Measurements from ENCODE around the gene SLC16A11. TPM values are rescaled to one million over a fixed set of nuclear protein-coding genes. Genes with fewer than 3 reads are reported as not detected.
"Not testable (repeated sequence)": the region's sequence is repeated elsewhere in the genome, so short reads cannot be mapped to it uniquely, and the experiment has no call there.

The SLC16A11 gene
- total RNA-seq, 1 donor from 2014 or later: 0.47 TPM

- no peak overlapping the region for H3K4me3 Mint-ChIP-seq
- intact Hi-C loops (cut with micrococcal nuclease): loop anchor here (1.0 kb wide), 3 partner anchors 93 to 338 kb away; no protein-coding TSS in a partner anchor
- H3K27me3 Mint-ChIP-seq (ENCODE audit: insufficient read depth): no peaks in the 10 kb centered on the region
- H3K4me1 Mint-ChIP-seq (ENCODE audit: low read depth): peaks cover 25% of the 10 kb centered on the region
- no peaks in the 10 kb centered on the region for H3K9me3 Mint-ChIP-seq
- H3K27ac Mint-ChIP-seq: peak overlapping the region; percentile 63
- H3K36me3 Mint-ChIP-seq (ENCODE audit: low read depth): peaks cover 17% of the 10 kb centered on the region
- peak; percentile 48 for DNase-seq (ENCODE audit: low spot score)
Observed at GRCh38 chr17:7004398-7005253, 39.3 kb downstream of the SLC16A11 start.

GRCh38 chr17:7003745-7004144, 40.1 kb downstream of the SLC16A11 start:
- Mint-ChIP-seq H3K27me3 (ENCODE audit: insufficient read depth) (no peaks in the 10 kb centered on the region), H3K27ac (no peak overlapping the region), H3K9me3 (no peaks in the 10 kb centered on the region), H3K4me3 (no peak overlapping the region), H3K36me3 (ENCODE audit: low read depth) (peaks cover 21% of the 10 kb centered on the region), H3K4me1 (ENCODE audit: low read depth) (peaks cover 18% of the 10 kb centered on the region)
- no peak for DNase-seq (ENCODE audit: low spot score)
- intact Hi-C loops (cut with micrococcal nuclease): loop anchor here (1.0 kb wide), 2 partner anchors 92 to 160 kb away; no protein-coding TSS in a partner anchor

GRCh38 chr17:7002288-7003047, 41.4 kb downstream of the SLC16A11 start:
- DNase-seq (ENCODE audit: low spot score): no peak
- no peaks in the 10 kb centered on the region for H3K9me3 Mint-ChIP-seq
- intact Hi-C loops (cut with micrococcal nuclease): no loop called here
- peaks cover 30% of the 10 kb centered on the region for H3K36me3 Mint-ChIP-seq (ENCODE audit: low read depth)
- H3K27me3 Mint-ChIP-seq (ENCODE audit: insufficient read depth): no peaks in the 10 kb centered on the region
- peaks cover 18% of the 10 kb centered on the region for H3K4me1 Mint-ChIP-seq (ENCODE audit: low read depth)
- no peak overlapping the region for H3K27ac Mint-ChIP-seq
- no peak overlapping the region for H3K4me3 Mint-ChIP-seq

- DNase-seq (ENCODE audit: low spot score): no peak
- H3K27me3 Mint-ChIP-seq (ENCODE audit: insufficient read depth): no peaks in the 10 kb centered on the region
- H3K27ac Mint-ChIP-seq: no peak overlapping the region
- peaks cover 36% of the 10 kb centered on the region for H3K36me3 Mint-ChIP-seq (ENCODE audit: low read depth)
- H3K4me1 Mint-ChIP-seq (ENCODE audit: low read depth): peaks cover 14% of the 10 kb centered on the region
- no peaks in the 10 kb centered on the region for H3K9me3 Mint-ChIP-seq
- intact Hi-C loops (cut with micrococcal nuclease): no loop called here
- no peak overlapping the region for H3K4me3 Mint-ChIP-seq
Observed at GRCh38 chr17:7001318-7001961, 42.5 kb downstream of the SLC16A11 start.

- H3K4me3 Mint-ChIP-seq: no peak overlapping the region
- peaks cover 38% of the 10 kb centered on the region for H3K36me3 Mint-ChIP-seq (ENCODE audit: low read depth)
- no peaks in the 10 kb centered on the region for H3K9me3 Mint-ChIP-seq
- DNase-seq (ENCODE audit: low spot score): no peak
- intact Hi-C loops (cut with micrococcal nuclease): no loop called here
- peaks cover 5% of the 10 kb centered on the region for H3K4me1 Mint-ChIP-seq (ENCODE audit: low read depth)
- H3K27me3 Mint-ChIP-seq (ENCODE audit: insufficient read depth): no peaks in the 10 kb centered on the region
- H3K27ac Mint-ChIP-seq: no peak overlapping the region
Observed at GRCh38 chr17:6998855-6999508, 44.9 kb downstream of the SLC16A11 start.

- Mint-ChIP-seq H3K36me3 (ENCODE audit: low read depth) (peaks cover 37% of the 10 kb centered on the region), H3K4me3 (no peak overlapping the region), H3K27ac (no peak overlapping the region), H3K9me3 (no peaks in the 10 kb centered on the region), H3K27me3 (ENCODE audit: insufficient read depth) (no peaks in the 10 kb centered on the region), H3K4me1 (ENCODE audit: low read depth) (peaks cover 3% of the 10 kb centered on the region)
- intact Hi-C loops (cut with micrococcal nuclease): no loop called here
- DNase-seq (ENCODE audit: low spot score): no peak
Observed at GRCh38 chr17:6997171-6997570, 46.7 kb downstream of the SLC16A11 start.

GRCh38 chr17:6996256-6997011, 47.5 kb downstream of the SLC16A11 start:
- Mint-ChIP-seq H3K4me1 (ENCODE audit: low read depth) (no peaks in the 10 kb centered on the region), H3K9me3 (no peaks in the 10 kb centered on the region), H3K27ac (no peak overlapping the region), H3K27me3 (ENCODE audit: insufficient read depth) (no peaks in the 10 kb centered on the region), H3K4me3 (no peak overlapping the region), H3K36me3 (ENCODE audit: low read depth) (peaks cover 34% of the 10 kb centered on the region)
- intact Hi-C loops (cut with micrococcal nuclease): no loop called here
- no peak for DNase-seq (ENCODE audit: low spot score)

- no peak within 1 kb of the TSS for H3K27ac Mint-ChIP-seq
- DNase-seq (ENCODE audit: low spot score): no peak
- intact Hi-C loops (cut with micrococcal nuclease): no loop called here
- no peaks in the 10 kb centered on the region for H3K9me3 Mint-ChIP-seq
- H3K27me3 Mint-ChIP-seq (ENCODE audit: insufficient read depth): no peaks in the 10 kb centered on the region
- H3K4me3 Mint-ChIP-seq: no peak within 1 kb of the TSS
- peaks cover 30% of the 10 kb centered on the region for H3K36me3 Mint-ChIP-seq (ENCODE audit: low read depth)
- H3K4me1 Mint-ChIP-seq (ENCODE audit: low read depth): no peaks in the 10 kb centered on the region
Observed at GRCh38 chr17:6995500-6996255, 48.2 kb downstream of the SLC16A11 start, which contains the start of gene ALOX12. ALOX12 (plus strand) TSS chr17:6996049; CDS start chr17:6996118, 69 bp downstream.

GRCh38 chr17:6994666-6995256, 49.1 kb downstream of the SLC16A11 start:
- no peaks in the 10 kb centered on the region for H3K4me1 Mint-ChIP-seq (ENCODE audit: low read depth)
- H3K27ac Mint-ChIP-seq: no peak overlapping the region
- H3K9me3 Mint-ChIP-seq: no peaks in the 10 kb centered on the region
- H3K27me3 Mint-ChIP-seq (ENCODE audit: insufficient read depth): no peaks in the 10 kb centered on the region
- intact Hi-C loops (cut with micrococcal nuclease): no loop called here
- no peak for DNase-seq (ENCODE audit: low spot score)
- no peak overlapping the region for H3K4me3 Mint-ChIP-seq
- H3K36me3 Mint-ChIP-seq (ENCODE audit: low read depth): peaks cover 27% of the 10 kb centered on the region

GRCh38 chr17:6994118-6994598, 49.7 kb downstream of the SLC16A11 start:
- H3K27ac Mint-ChIP-seq: no peak overlapping the region
- no peaks in the 10 kb centered on the region for H3K27me3 Mint-ChIP-seq (ENCODE audit: insufficient read depth)
- peaks cover 21% of the 10 kb centered on the region for H3K36me3 Mint-ChIP-seq (ENCODE audit: low read depth)
- no peak for DNase-seq (ENCODE audit: low spot score)
- no peaks in the 10 kb centered on the region for H3K9me3 Mint-ChIP-seq
- intact Hi-C loops (cut with micrococcal nuclease): no loop called here
- H3K4me1 Mint-ChIP-seq (ENCODE audit: low read depth): no peaks in the 10 kb centered on the region
- H3K4me3 Mint-ChIP-seq: no peak overlapping the region

GRCh38 chr17:6993613-6994056, 50.3 kb downstream of the SLC16A11 start:
- H3K4me3 Mint-ChIP-seq; intact Hi-C loops (cut with micrococcal nuclease); H3K9me3 Mint-ChIP-seq; H3K27me3 Mint-ChIP-seq (ENCODE audit: insufficient read depth); DNase-seq (ENCODE audit: low spot score); H3K27ac Mint-ChIP-seq; H3K4me1 Mint-ChIP-seq (ENCODE audit: low read depth): not testable (repeated sequence)
- H3K36me3 Mint-ChIP-seq (ENCODE audit: low read depth): peaks cover 19% of the 10 kb centered on the region

All from activated T-helper 1 cell treated with anti-CD3 and anti-CD28 coated beads, Interleukin-12 subunit alpha, Interleukin-12 subunit beta, Interleukin-2, Interleukin-4 antibody, amounts not matched to agents 30 ng/mL and 10 ng/mL and 1 ng/mL, durations not matched to agents 14 hours and 24 hours and 36 hours (primary cell).